GM21576 (cell line): Measurements from ENCODE around the gene CDH4.
"Not testable (repeated sequence)": the region's sequence is repeated elsewhere in the genome, so short reads cannot be mapped to it uniquely, and the experiment has no call there.

Experiments
- ATAC-seq: cut with Tn5 transposase; IDR thresholded peaks from one replicate; pipeline ENCODE4 v1.9.1; 2021; ENCODE audit warnings: mild to moderate bottlenecking, moderate library complexity; ENCODE audit not compliant: unreplicated experiment

The CDH4 gene

GRCh38 chr20:61845233-61845671 is 593.2 kb downstream of the CDH4 start:
- ATAC-seq, result no peak

GRCh38 chr20:61846074-61846473 is 594.0 kb downstream of the CDH4 start:
- no peak for ATAC-seq

GRCh38 chr20:61846741-61847419 is 594.8 kb downstream of the CDH4 start:
- no peak for ATAC-seq

- ATAC-seq, result no peak
These were observed 595.3 kb downstream of the CDH4 start for GRCh38 chr20:61847420-61847748.

GRCh38 chr20:61847986-61848385 is 595.9 kb downstream of the CDH4 start:
- no peak for ATAC-seq

DNA sequence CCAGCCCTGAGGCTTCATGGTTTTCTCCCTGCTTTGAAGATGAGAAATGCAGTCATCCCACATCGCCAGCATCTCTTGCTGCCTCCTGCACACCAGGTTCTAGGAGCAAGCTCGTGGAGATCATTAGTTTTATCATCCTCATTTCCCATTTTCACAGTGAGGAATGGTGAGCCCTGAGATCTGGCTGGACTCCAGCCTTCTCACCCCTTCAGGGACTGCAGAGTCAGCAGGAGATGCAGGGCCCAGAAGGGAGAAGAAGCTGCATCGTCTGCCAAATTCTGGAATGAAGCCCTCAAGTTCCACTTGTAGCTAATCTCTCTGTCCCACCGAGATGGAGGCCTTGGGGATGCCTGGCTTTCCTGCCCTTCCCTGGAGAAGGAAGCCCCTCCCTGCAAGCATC is 596.8 kb downstream of the CDH4 start:
- no peak for ATAC-seq

GRCh38 chr20:61849376-61849775 is 597.3 kb downstream of the CDH4 start:
- ATAC-seq, result no peak

DNA sequence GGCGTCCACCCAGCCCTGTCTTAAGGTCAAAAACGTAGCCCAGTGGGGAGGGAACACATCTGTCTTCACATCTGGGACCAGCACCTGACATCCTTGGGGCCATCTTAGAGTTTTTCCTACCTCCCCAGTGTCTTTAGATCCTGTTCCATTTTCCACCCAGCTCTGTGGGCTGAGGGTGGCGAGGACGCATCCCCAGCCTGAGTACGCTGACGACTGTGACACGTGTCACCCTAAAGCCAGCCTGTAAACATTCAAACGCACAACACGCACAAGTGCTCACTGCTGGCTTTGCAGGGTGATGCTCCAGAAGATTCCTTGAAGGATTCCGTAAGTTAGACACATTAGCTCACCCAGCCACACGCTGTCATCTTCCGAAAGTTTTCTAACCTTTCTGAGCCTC is 597.8 kb downstream of the CDH4 start:
- no peak for ATAC-seq

- no peak for ATAC-seq
These were observed 598.4 kb downstream of the CDH4 start for GRCh38 chr20:61850457-61850856.

DNA sequence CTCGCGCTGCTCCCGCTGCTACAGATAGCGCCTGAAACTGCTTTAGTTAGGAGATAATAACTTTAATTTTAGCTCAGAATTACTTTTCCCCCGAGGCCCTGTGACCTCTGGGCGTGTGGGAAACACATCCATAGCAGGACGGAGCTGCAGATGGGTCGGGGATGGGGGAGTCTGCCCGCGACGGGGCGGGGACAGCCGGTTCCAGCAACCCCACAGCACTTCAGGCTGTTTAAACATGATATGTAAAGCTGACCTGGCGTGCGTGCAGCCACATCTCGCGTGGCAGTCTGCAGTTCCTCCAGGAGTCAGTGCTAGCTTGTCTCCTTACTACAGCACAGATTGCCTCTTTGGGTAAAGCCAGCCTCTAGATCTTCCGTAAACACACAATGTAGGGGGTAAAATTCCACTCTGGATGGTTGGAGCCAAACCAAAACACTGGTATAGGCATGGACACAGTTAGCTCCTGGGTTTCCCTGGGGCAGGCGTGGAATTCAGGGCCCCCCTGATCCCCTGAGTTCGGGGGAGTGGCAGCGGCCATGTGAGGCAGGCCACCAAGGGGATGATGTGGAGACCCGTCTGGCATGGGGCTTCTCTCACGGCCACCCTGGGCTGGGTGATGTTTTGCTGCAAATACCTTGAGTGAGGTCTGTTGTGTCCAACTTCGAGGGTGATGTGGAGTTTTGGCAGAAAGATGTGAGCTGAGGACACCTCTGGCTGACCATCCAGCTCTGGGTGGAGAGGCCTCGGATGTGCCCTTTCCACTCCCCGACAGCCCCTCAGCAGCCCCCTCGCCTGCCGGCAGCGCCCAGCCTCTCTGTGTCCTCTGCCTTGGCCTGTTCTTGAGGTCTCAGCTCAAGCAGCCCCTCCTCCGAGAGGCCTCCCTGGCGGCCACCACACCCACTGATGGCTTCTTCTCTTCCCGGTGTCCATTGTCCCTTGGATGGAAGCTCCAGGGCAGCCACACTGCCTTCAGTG is 599.2 kb downstream of the CDH4 start:
- no peak for ATAC-seq

DNA sequence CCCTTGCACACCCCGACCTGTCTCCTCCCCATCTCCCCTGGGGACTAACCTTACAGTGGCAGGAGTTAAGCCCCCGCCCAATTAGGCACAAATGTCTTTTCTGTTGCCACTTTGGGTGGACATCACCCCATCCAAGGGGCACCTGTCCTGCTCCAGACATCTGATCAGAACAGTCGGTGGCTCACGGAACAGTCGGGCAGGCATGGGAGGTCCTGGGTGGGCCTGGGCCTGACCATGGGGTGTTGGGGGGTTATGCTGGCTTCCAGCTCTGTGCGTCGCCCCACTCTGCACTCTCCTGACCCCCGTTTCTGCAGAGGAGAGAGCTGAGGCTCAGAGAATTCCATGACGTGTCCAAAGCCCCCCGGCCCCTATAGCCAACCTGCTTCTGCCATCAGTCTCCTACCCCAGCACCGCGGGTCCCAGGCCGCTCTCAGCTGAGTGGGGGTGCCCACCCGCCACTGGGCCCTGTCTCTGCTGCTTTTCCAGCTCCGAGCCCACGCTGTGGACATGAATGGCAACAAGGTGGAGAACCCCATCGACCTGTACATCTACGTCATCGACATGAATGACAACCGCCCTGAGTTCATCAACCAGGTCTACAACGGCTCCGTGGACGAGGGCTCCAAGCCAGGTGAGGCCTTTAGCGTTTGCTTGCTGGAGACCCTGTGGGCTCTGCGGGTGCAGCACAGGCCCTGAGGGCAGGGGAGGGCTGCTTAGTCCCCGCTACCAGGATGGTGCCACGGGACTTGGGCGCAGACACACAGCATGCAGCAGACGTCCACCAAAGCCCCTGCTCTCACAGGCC is 600.4 kb downstream of the CDH4 start:
- no peak for ATAC-seq

GRCh38 chr20:61853073-61854005 is 601.3 kb downstream of the CDH4 start:
- no peak for ATAC-seq

DNA sequence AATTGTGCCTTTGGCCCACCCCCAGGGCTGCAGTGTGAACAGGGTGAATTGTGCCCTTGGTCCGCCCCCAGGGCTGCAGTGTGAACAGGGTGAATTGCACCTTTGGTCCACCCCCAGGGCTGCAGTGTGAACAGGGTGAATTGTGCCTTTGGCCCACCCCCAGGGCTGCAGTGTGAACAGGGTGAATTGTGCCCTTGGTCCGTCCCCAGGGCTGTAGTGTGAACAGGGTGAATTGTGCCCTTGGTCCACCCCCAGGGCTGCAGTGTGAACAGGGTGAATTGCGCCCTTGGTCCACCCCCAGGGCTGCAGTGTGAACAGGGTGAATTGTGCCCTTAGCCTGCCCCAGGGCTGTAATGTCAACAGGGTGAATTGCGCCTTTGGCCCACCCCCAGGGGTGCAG is 602.5 kb downstream of the CDH4 start:
- not testable (repeated sequence) for ATAC-seq

DNA sequence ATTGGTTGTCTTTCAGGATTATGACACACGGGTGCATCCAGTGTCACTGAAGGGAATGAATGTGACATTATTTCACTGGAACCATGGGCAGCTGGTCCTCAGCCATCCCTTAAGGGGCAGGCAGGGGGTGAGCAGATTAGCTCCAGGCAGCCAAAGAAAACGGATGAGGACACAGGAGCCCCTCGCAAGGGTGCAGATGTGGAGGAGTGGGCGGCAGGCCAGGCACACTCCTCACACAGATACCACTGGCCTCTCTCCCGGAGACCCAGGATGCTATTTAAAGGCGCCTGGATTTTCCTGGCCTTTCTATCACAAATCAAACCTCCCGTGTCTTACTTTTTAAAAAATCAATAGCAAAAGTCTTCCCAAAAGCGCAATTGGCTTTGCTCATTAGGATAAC is 603.2 kb downstream of the CDH4 start:
- no peak for ATAC-seq

DNA sequence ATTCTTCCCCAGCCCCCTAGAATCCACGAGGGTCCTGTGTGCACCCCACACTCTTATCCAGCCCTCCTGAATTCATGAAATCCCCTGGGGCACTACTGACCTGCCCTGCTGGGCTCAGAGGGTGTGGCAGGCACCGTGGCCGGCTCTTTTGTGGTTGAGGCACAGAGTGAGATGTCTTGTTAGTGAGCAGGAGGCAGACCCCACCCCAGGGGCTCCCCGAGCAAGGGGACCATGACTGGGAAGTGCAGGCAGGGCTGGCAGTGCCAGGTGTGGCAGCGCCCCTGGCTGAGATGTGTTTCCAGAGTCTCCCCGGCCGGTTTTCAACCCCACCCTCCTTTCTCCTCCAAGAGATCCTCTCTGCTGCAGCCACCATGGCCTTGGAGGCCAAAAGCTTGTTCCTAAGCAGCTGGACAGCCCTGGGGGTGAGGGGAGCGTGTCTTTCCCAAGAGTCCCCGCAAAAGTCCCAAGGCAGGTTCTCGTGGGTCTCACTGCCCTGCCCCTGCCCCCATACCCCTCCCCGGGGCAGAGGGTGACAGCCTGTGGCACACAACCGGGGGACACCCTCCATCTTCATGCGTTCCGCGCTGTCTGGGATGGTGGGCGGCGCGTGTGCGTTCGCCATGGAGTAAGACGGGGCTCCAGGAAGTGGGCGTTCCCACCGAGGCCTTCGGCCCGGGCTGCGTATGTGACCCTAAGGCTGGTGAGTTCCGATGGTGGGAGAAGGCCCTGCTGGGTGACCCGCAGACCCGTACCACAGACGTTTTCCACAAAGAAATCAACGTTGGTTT is 604.8 kb downstream of the CDH4 start:
- no peak for ATAC-seq

- no peak for ATAC-seq
These were observed 605.3 kb downstream of the CDH4 start for GRCh38 chr20:61857414-61857775.

GRCh38 chr20:61857884-61858283 is 605.8 kb downstream of the CDH4 start:
- no peak for ATAC-seq

- ATAC-seq, result no peak
These were observed 607.7 kb downstream of the CDH4 start for GRCh38 chr20:61859767-61860166.

DNA sequence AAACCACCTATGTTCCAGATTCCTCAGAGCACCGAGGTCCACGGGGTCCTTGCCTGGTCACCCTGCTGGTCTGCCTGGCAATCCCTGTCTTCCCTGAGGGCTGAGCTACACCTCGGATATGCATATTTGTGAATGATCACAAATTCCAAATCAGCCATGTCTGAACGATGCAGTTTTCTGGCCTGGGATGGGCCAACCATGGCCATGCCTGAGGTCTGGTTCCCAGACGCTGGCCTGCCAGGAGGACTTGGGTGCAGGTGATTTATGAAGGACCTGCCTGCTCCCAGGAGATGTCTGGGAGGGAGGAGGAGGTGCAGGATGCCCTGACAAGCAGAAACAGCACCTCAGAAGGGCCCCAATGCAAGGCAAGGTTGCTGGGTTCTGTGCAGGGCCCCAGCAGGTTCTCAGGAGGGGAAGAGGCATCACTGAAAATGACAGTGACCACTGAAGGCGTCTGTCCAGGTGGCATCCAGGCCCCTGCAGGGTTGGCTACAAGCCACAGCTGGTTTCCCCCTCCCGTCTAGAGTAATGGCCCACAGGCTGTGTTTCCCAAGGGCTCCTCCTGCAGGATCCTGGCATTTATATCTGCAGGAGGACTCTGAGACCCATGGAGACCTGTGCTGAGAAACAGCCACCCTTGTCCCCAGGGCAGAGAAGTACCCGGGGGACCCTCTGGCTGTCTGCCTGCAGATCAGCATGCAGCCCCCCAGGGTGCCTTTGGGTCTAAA is 608.4 kb downstream of the CDH4 start:
- no peak for ATAC-seq
